B cell (primary cell): ENCODE measurements around the gene OR6C74. TPM values are rescaled to one million over a fixed set of nuclear protein-coding genes. Genes with fewer than 3 reads are reported as not detected.

Experiments used
- ATAC-seq: fragments of 200-7000 bp; cut with Tn5 transposase; one replicate; pipeline ENCODE4 v1.10.0; 2021; ENCODE audit warnings: low read depth, mild to moderate bottlenecking, moderate number of reproducible peaks, moderate library complexity
- CTCF ChIA-PET: fragments of 350-600 bp; sonication (Branson Sonifier 250); formaldehyde crosslinking; loops from one replicate; lab custom pipeline; 2021; ENCODE audit warnings: antibody characterized with exemption, inconsistent platforms; lab: Charles Lee
- POLR2A ChIA-PET: fragments of 350-600 bp; sonication (Branson Sonifier 250); formaldehyde crosslinking; loops from one replicate; lab custom pipeline; 2021; ENCODE audit warnings: antibody characterized with exemption; lab: Charles Lee
- DNase-seq: peaks from one replicate; pipeline ENCODE4 v3.0.0; 2013
- H2AFZ ChIP-seq: 2 replicates; pipeline ENCODE4 v1.6.1; 2012; ENCODE audit warnings: mild to moderate bottlenecking, low read depth, low read length; ENCODE audit not compliant: insufficient read depth, poor library complexity, severe bottlenecking
- H3K27ac ChIP-seq, 2 donors: 1 replicate in 1 of 2; 2 replicates in 1 of 2; pipeline ENCODE4 v1.5.1; 2012 to 2013; ENCODE audit warnings: low read length in 2 of 2, mild to moderate bottlenecking in 2 of 2, moderate library complexity in 1 of 2
- H3K27me3 ChIP-seq, 4 experiments: fragments of 200-600 bp in 1 of 4; sonication (generic) in 1 of 4; replicated peaks in 1 of 4; 1 replicate in 2 of 4; 2 replicates in 2 of 4; pipeline versions ENCODE4 v1.6.1 to v1.7.0; 2013 to 2016; ENCODE audit warnings: low read length in 3 of 4, mild to moderate bottlenecking in 2 of 4, mixed read lengths in 1 of 4, moderate library complexity in 1 of 4; ENCODE audit not compliant: insufficient read depth in 4 of 4, control insufficient read depth in 3 of 4; ENCODE audit errors: control extremely low read depth in 1 of 4
- H3K36me3 ChIP-seq, 2 experiments: replicated peaks in 1 of 2; 1 replicate in 1 of 2; 2 replicates in 1 of 2; pipeline versions ENCODE4 v1.6.1 to v1.7.1; 2013; ENCODE audit warnings: low read length in 1 of 2; ENCODE audit not compliant: insufficient read depth in 2 of 2, control insufficient read depth in 1 of 2; ENCODE audit errors: control extremely low read depth in 1 of 2, extremely low read depth in 1 of 2
- H3K4me1 ChIP-seq, 2 donors: fragments of 200-600 bp in 1 of 2; sonication (generic) in 1 of 2; 1 replicate in 1 of 2; 2 replicates in 1 of 2; pipeline versions ENCODE4 v1.5.1 to v1.6.1; 2013 to 2017; ENCODE audit warnings: low read length in 2 of 2; ENCODE audit not compliant: control insufficient read depth in 2 of 2, insufficient read depth in 2 of 2
- H3K4me2 ChIP-seq: replicated peaks from 2 replicates; pipeline ENCODE3; 2012; ENCODE audit warnings: mild to moderate bottlenecking, low read depth, low read length; ENCODE audit not compliant: poor library complexity, severe bottlenecking
- H3K4me3 ChIP-seq, 5 experiments: fragments of 200-600 bp in 1 of 5; sonication (generic) in 1 of 5; 1 replicate in 3 of 5; 2 replicates in 2 of 5; pipeline versions ENCODE4 v1.5.1 to v1.7.0; 2011 to 2016; ENCODE audit warnings: low read length in 4 of 5, mild to moderate bottlenecking in 4 of 5, low read depth in 2 of 5, control low read depth in 1 of 5, moderate library complexity in 1 of 5; ENCODE audit not compliant: insufficient read depth in 1 of 5; ENCODE audit errors: control extremely low read depth in 1 of 5, extremely low read depth in 1 of 5
- H3K79me2 ChIP-seq: fragments of 200-600 bp; sonication (generic); one replicate; pipeline ENCODE4 v1.6.0; 2016; ENCODE audit warnings: low read length; ENCODE audit not compliant: control insufficient read depth, insufficient read depth
- H3K9ac ChIP-seq: fragments of 200-600 bp; sonication (generic); 2 replicates; pipeline ENCODE4 v1.6.1; 2017; ENCODE audit warnings: mild to moderate bottlenecking, low read length, moderate library complexity
- H3K9me3 ChIP-seq, 3 donors: one replicate each; pipeline versions ENCODE4 v1.6.1 to v1.7.1; 2013; ENCODE audit warnings: low read length in 2 of 3; ENCODE audit not compliant: control insufficient read depth in 2 of 3, insufficient read depth in 1 of 3; ENCODE audit errors: control extremely low read depth in 1 of 3
- H4K20me1 ChIP-seq: 2 replicates; pipeline ENCODE4 v1.6.0; 2012; ENCODE audit warnings: mild to moderate bottlenecking, low read length; ENCODE audit not compliant: insufficient read depth, control insufficient read depth, poor library complexity, severe bottlenecking
- H3K27ac Mint-ChIP-seq: one replicate; pipeline ENCODE4 v1.8.0; 2021; ENCODE audit warnings: mixed read lengths
- H3K27me3 Mint-ChIP-seq: one replicate; pipeline ENCODE4 v1.8.0; 2021; ENCODE audit warnings: mixed read lengths
- H3K4me1 Mint-ChIP-seq: one replicate; pipeline ENCODE4 v1.8.0; 2021; ENCODE audit warnings: mixed read lengths
- H3K4me3 Mint-ChIP-seq: one replicate; pipeline ENCODE4 v1.8.0; 2021; ENCODE audit warnings: mixed read lengths
- H3K9me3 Mint-ChIP-seq: one replicate; pipeline ENCODE4 v1.8.0; 2022; ENCODE audit warnings: mixed read lengths; ENCODE audit not compliant: insufficient read depth
- CTCF ChIP-seq: fragments of 200-600 bp; IDR thresholded peaks from one replicate; pipeline ENCODE4 v1.8.0; 2022; ENCODE audit warnings: antibody characterized with exemption, mild to moderate bottlenecking
- EZH2 ChIP-seq: IDR thresholded peaks from 2 replicates; pipeline ENCODE4 v1.6.1; 2012; ENCODE audit warnings: borderline replicate concordance, low read depth, mild to moderate bottlenecking, moderate library complexity, low read length; ENCODE audit not compliant: insufficient read depth, poor library complexity, severe bottlenecking
- WGBS: methylation state at CpG from one replicate; pipeline ENCODE4 v1.1.5; 2013; ENCODE audit warnings: missing lambda C conversion rate; ENCODE audit not compliant: insufficient coverage; 5-methylcytosine and 5-hydroxymethylcytosine counted together
- intact Hi-C: fragments of 100-400 bp; cut with micrococcal nuclease; formaldehyde crosslinking; loops from one replicate; pipeline ENCODE4 v1.10.0; 2022
- polyA plus RNA-seq: library from polyadenylated mRNA; depleted of rRNA; stranded (reverse); fragments of >200 nt; gene quantifications from 2 replicates; pipeline ENCODE4 v1.2.3, GENCODE V29; 2012
- total RNA-seq, 2 donors: library from RNA; stranded (reverse); fragments of 120-200 nt in 1 of 2; gene quantifications; 1 replicate in 1 of 2; 2 replicates in 1 of 2; pipeline versions ENCODE4 v1.2.3 to v1.2.4, GENCODE V29; 2013 to 2022

Gene OR6C74
- total and polyA plus RNA-seq, 2 donors (not counting 1 experiment from before 2014, with no cell fraction given) = not detected

- Histone ChIP-seq H4K20me1 (no peaks in the 10 kb centered on the region), H3K9ac (no peak overlapping the region), H3K27ac (no peak overlapping the region), H3K4me2 (no peak overlapping the region), H3K27me3 (peaks cover 0 to 4% (median 0%) of the 10 kb centered on the region in 4 experiments), H2AFZ (no peak overlapping the region), H3K36me3 (no peaks in the 10 kb centered on the region), H3K9me3 (no peaks in the 10 kb centered on the region), H3K4me1 (no peaks in the 10 kb centered on the region), H3K79me2 (no peaks in the 10 kb centered on the region), H3K4me3 (no peak overlapping the region)
- DNase-seq (no peak), ATAC-seq (no peak)
- Mint-ChIP-seq H3K27me3 (peaks cover 17% of the 10 kb centered on the region), H3K9me3 (no peaks in the 10 kb centered on the region), H3K4me1 (no peaks in the 10 kb centered on the region), H3K4me3 (no peak overlapping the region), H3K27ac (no peak overlapping the region)
- intact Hi-C loops = no loop called here
- TF ChIP-seq CTCF = no peak
- POLR2A ChIA-PET = no interaction called here
- CTCF ChIA-PET = no interaction called here
- WGBS = 60% methylated on average over 1 of the region's 1 CpG
These were observed 1.8 kb downstream of the OR6C74 start for GRCh38 chr12:55246159-55246558.

DNA sequence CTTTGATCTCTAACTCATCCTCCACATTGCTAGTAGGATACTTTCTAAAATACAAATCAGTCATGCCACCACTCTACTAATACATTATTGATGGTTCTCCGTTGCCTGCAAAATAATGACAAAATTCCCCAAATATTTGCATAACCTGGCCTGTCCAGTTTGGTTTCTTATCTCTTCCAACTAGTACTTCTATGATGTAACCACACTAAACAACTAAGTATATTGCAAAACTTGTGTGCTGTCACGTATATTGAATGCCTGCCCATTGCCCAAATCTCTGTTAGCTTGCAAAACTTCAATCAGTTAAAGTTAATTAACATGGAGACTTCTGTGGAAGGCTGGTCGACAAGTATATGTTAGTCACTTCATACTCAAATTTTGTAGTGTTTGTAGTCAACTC is 6.5 kb downstream of the OR6C74 start:
- Histone ChIP-seq H3K27me3 (peaks cover 0 to 4% (median 0%) of the 10 kb centered on the region in 4 experiments), H3K9ac (no peak overlapping the region), H3K79me2 (no peaks in the 10 kb centered on the region), H3K36me3 (no peaks in the 10 kb centered on the region), H4K20me1 (no peaks in the 10 kb centered on the region), H3K4me2 (no peak overlapping the region), H3K27ac (no peak overlapping the region), H3K4me3 (no peak overlapping the region), H3K9me3 (no peaks in the 10 kb centered on the region), H2AFZ (no peak overlapping the region), H3K4me1 (no peaks in the 10 kb centered on the region)
- CTCF ChIA-PET = no interaction called here
- TF ChIP-seq EZH2 = no peak
- TF ChIP-seq CTCF = no peak
- Mint-ChIP-seq H3K9me3 (no peaks in the 10 kb centered on the region), H3K27me3 (peaks cover 15% of the 10 kb centered on the region), H3K27ac (no peak overlapping the region), H3K4me3 (no peak overlapping the region), H3K4me1 (no peaks in the 10 kb centered on the region)
- WGBS = 71% methylated on average over 1 of the region's 3 CpGs
- POLR2A ChIA-PET = no interaction called here
- intact Hi-C loops = no loop called here
- no peak for ATAC-seq
- DNase-seq = no peak
